ENCODE results near the gene SSBP4. TPM values are rescaled to one million over a fixed set of nuclear protein-coding genes. Genes with fewer than 3 reads are reported as not detected.

Gene SSBP4
- total RNA-seq, 1 experiment from 2014 or later, result 46.1 TPM

DNA sequence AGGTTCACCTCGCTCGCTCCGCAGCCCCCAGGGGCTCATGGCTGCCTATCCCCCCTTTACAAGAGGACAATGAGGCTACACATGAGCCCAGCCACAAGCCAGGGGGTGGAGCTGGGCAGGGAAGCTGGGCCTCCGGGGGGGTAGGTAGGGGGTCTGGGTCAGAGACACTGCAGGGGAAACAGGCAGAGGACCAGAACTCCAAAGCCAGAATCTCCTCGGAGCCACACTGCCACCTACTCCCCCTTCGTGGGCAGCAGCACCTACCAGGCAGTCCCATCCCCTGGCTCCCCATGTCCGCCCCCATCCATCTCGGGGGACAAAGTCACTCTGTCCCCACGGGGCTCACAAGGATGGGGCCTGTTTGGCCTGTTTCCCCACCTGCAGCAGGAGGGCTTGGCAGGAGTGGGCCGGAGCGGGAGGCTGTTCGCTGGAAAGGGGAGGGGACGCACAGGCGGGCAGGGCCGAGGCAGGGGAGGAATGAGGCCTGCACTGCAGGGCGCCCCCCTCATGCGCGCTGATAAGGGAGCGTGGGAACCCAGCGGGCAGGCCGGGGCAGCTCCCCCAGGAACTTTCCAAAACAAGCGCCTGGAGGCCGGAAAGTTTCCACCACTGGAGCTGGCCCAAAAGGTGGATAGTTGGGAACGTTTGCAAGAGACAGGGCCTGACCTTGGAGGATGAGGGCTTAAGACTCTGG lies 19.3 kb downstream of the SSBP4 start:
- peak overlapping the region; percentile 46 for H3K4me2 ChIP-seq (ENCODE audit: insufficient read depth, insufficient read length, low read length)
- H3K9me3 ChIP-seq (ENCODE audit: control insufficient read depth, low read depth, low read length), result no peaks in the 10 kb centered on the region
- H3K18ac ChIP-seq (ENCODE audit: insufficient read length, low read depth, low read length), result no peak overlapping the region
- no peak overlapping the region for H2BK20ac ChIP-seq (ENCODE audit: low read depth, low read length, poor library complexity, severe bottlenecking)
- H2BK120ac ChIP-seq (ENCODE audit: low read depth, low read length, poor library complexity, severe bottlenecking), result no peak overlapping the region
- TF ChIP-seq, protein P1, sequence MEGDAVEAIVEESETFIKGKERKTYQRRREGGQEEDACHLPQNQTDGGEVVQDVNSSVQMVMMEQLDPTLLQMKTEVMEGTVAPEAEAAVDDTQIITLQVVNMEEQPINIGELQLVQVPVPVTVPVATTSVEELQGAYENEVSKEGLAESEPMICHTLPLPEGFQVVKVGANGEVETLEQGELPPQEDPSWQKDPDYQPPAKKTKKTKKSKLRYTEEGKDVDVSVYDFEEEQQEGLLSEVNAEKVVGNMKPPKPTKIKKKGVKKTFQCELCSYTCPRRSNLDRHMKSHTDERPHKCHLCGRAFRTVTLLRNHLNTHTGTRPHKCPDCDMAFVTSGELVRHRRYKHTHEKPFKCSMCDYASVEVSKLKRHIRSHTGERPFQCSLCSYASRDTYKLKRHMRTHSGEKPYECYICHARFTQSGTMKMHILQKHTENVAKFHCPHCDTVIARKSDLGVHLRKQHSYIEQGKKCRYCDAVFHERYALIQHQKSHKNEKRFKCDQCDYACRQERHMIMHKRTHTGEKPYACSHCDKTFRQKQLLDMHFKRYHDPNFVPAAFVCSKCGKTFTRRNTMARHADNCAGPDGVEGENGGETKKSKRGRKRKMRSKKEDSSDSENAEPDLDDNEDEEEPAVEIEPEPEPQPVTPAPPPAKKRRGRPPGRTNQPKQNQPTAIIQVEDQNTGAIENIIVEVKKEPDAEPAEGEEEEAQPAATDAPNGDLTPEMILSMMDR (conservative IDR thresholded peaks at IDR 0.05), result no peak
- H2BK5ac ChIP-seq (ENCODE audit: insufficient read length, low read length), result no peak overlapping the region
- H2BK15ac ChIP-seq (ENCODE audit: low read depth, low read length), result no peak overlapping the region
- H2BK12ac ChIP-seq (ENCODE audit: insufficient read length, low read depth, low read length), result no peak overlapping the region
- H3K36me3 Mint-ChIP-seq (ENCODE audit: insufficient read depth in 1 of 3, low read depth in 3 of 3), result peaks cover 7 to 30% (median 22%) of the 10 kb centered on the region in 3 experiments
- no peak overlapping the region for H4K91ac ChIP-seq (ENCODE audit: insufficient read length, low read depth, low read length)
- H3K27ac ChIP-seq (ENCODE audit: insufficient read length, low read depth, low read length), result no peak overlapping the region
- no peak overlapping the region for H4K5ac ChIP-seq (ENCODE audit: insufficient read length, low read depth, low read length)
- peak; percentile 73 for DNase-seq
- peaks cover 29 to 34% of the 10 kb centered on the region in 2 experiments for H3K4me1 Mint-ChIP-seq
- H3K27me3 ChIP-seq (ENCODE audit: insufficient read depth, low read length), result no peaks in the 10 kb centered on the region
- peaks cover 3% of the 10 kb centered on the region for H4K20me1 ChIP-seq (ENCODE audit: control insufficient read depth, insufficient read depth, insufficient read length)
- H3K27ac Mint-ChIP-seq, result peak overlapping the region; percentile 74 to 89 (median 88); a peak in 3 of 7 replicates
- H4K8ac ChIP-seq (replicated peaks; ENCODE audit: insufficient read length, low read depth, low read length), result no peak overlapping the region
- peak overlapping the region; percentile 60 to 74 for H3K4me3 Mint-ChIP-seq
- H2AK5ac ChIP-seq (ENCODE audit: insufficient read length, low read length), result no peak overlapping the region
- H3K79me2 ChIP-seq (ENCODE audit: insufficient read depth, low read length), result no peaks in the 10 kb centered on the region
- WGBS (ENCODE audit: extremely low coverage, insufficient read length, low lambda C conversion rate), result no CpG with 5 or more reads among the region's 24 CpGs
- peaks cover 3% of the 10 kb centered on the region for H3K27me3 Mint-ChIP-seq (ENCODE audit: low read depth)
- H3K4me1 ChIP-seq (ENCODE audit: insufficient read depth, low read length), result peaks cover 7% of the 10 kb centered on the region; the same call in 1 of the 2 replicates
- H2AFZ ChIP-seq (ENCODE audit: low read length), result no peak overlapping the region
- peaks cover 3% of the 10 kb centered on the region in 2 experiments; a peak in 4 of 5 replicates for H3K9me3 Mint-ChIP-seq
- no peak overlapping the region for H3K23ac ChIP-seq (ENCODE audit: insufficient read length, low read depth, low read length)
- no peak overlapping the region for H3K4ac ChIP-seq (ENCODE audit: low read depth, low read length)
- H3K23me2 ChIP-seq (ENCODE audit: insufficient read length, low read depth, low read length, poor library complexity, severe bottlenecking), result peaks cover 10% of the 10 kb centered on the region
- no peak overlapping the region for H3K56ac ChIP-seq (ENCODE audit: insufficient read length, low read depth, low read length)
- no peak overlapping the region for H3T11ph ChIP-seq (ENCODE audit: low read length)
- H3K79me1 ChIP-seq (ENCODE audit: insufficient read depth, low read depth, low read length, poor library complexity, severe bottlenecking), result no peaks in the 10 kb centered on the region
- H3K9ac ChIP-seq (ENCODE audit: extremely low read depth, insufficient read length, low read length), result no peak overlapping the region
- peak overlapping the region; percentile 18; the same call in 1 of the 2 replicates for H3K14ac ChIP-seq (ENCODE audit: insufficient read depth, low read length)

Measured in H9 (cell line).